PFSK-1 (cell line): ENCODE results near the gene GLP1R.

Experiments used
- FOXP2 ChIP-seq: optimal IDR thresholded peaks from 2 replicates; pipeline ENCODE3; 2011; ENCODE audit warnings: borderline replicate concordance, control low read depth, inconsistent platforms; ENCODE audit not compliant: insufficient read depth; ENCODE audit errors: extremely low read length, extremely low read depth
- POLR2AphosphoS5 ChIP-seq: IDR thresholded peaks from 2 replicates; pipeline ENCODE4 v1.6.1; 2012; ENCODE audit warnings: low read depth, mild to moderate bottlenecking, control low read depth, low read length, moderate library complexity
- REST ChIP-seq, 2 experiments: IDR thresholded peaks; 2 replicates each; pipeline versions ENCODE4 v1.6.1 to v1.8.0; 2011 to 2012; ENCODE audit warnings: low read depth in 2 of 2, low read length in 2 of 2, control low read depth in 1 of 2, inconsistent platforms in 1 of 2, mild to moderate bottlenecking in 1 of 2, moderate library complexity in 1 of 2; ENCODE audit not compliant: insufficient read depth in 1 of 2
- SIN3A ChIP-seq: IDR thresholded peaks from 2 replicates; pipeline ENCODE4 v1.6.1; 2012; ENCODE audit warnings: mild to moderate bottlenecking, low read length, moderate library complexity, borderline replicate concordance; ENCODE audit not compliant: insufficient read depth
- TAF1 ChIP-seq: IDR thresholded peaks from 2 replicates; pipeline ENCODE4 v1.6.1; 2012; ENCODE audit warnings: low read length, control low read depth, borderline replicate concordance; ENCODE audit not compliant: insufficient read depth

The GLP1R gene

GRCh38 chr6:39107641-39108040 is 59.1 kb downstream of the GLP1R start:
- no peak for TF ChIP-seq POLR2AphosphoS5
- no peak for TF ChIP-seq TAF1
- no peak for TF ChIP-seq SIN3A

- no peak for TF ChIP-seq POLR2AphosphoS5
- no peak for TF ChIP-seq FOXP2
- no peak for TF ChIP-seq SIN3A
- no peak for TF ChIP-seq REST (IDR thresholded peaks at IDR 0.05; ENCODE audit: insufficient read depth in 1 of 2, low read depth in 2 of 2, low read length in 2 of 2)
- TF ChIP-seq TAF1: no peak
These were observed 59.7 kb downstream of the GLP1R start for GRCh38 chr6:39108041-39108839.

GRCh38 chr6:39111280-39111679 is 62.7 kb downstream of the GLP1R start:
- TF ChIP-seq POLR2AphosphoS5: no peak
- no peak for TF ChIP-seq REST (IDR thresholded peaks at IDR 0.05; ENCODE audit: insufficient read depth in 1 of 2, low read depth in 2 of 2, low read length in 2 of 2)
- no peak for TF ChIP-seq FOXP2
- TF ChIP-seq SIN3A: no peak
- TF ChIP-seq TAF1: no peak

GRCh38 chr6:39113788-39114187 is 65.2 kb downstream of the GLP1R start:
- no peak for TF ChIP-seq SIN3A
- no peak for TF ChIP-seq FOXP2
- no peak for TF ChIP-seq REST (IDR thresholded peaks at IDR 0.05; ENCODE audit: insufficient read depth in 1 of 2, low read depth in 2 of 2, low read length in 2 of 2)
- no peak for TF ChIP-seq TAF1
- TF ChIP-seq POLR2AphosphoS5: no peak

GRCh38 chr6:39114388-39114703 is 65.8 kb downstream of the GLP1R start:
- TF ChIP-seq SIN3A (no peak), POLR2AphosphoS5 (no peak), REST (IDR thresholded peaks at IDR 0.05; ENCODE audit: insufficient read depth in 1 of 2, low read depth in 2 of 2, low read length in 2 of 2) (no peak), FOXP2 (no peak)
